Activated naive CD4-positive, alpha-beta T cell treated with Interleukin-2 at 50 U/mL for 16 hours (primary cell): Measurements from ENCODE around the gene C16orf87.
A peak's percentile ranks its signal among the peaks of the same experiment; 100 is the strongest.
"Not testable (repeated sequence)": the region's sequence is repeated elsewhere in the genome, so short reads cannot be mapped to it uniquely, and the experiment has no call there.

Experiments used
- DNase-seq: peaks from one replicate; pipeline ENCODE4 v3.0.0-alpha.2; 2020

Gene C16orf87, protein sequence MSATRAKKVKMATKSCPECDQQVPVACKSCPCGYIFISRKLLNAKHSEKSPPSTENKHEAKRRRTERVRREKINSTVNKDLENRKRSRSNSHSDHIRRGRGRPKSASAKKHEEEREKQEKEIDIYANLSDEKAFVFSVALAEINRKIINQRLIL

DNA sequence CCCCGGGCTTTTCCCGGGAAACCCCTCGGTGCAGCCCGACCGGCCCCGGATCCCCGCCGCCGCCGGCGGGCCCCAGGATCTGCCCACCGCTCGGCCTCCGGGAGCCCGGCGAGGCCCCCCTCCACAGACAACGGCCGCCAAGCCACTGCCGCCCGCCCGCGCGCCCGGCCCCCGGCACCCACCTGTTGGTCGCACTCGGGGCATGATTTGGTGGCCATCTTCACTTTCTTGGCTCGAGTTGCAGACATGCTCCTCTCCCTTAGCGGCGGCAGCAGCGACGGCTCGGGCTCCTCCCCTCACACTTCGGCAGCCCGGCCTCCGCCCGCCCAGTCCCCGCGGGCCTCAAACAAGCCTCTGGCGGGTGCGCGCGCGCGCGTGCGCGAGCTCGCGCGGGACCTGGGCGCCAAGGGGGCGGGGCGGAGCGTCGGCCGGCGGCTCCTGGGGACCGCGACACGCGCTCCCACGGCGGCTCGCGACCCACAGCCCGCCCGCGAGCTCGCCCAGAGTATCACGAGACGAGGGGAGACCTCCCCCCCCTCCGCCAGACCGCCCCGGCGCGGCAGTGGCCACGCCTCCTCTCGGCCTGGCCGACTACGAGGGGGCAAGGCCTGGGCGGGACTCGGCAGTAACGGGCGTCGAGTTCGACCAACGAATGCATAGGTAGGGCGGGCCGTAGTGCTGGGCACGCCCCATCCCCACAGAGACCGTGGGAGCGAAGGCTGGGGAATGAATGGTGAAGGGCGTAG is at the start of gene C16orf87:
Gene C16orf87, minus strand, starts transcription at position 279 of the 746 bp plus-strand sequence. Its CDS starts 31 bp downstream, at position 248.
- peak; percentile 93 for DNase-seq

DNA sequence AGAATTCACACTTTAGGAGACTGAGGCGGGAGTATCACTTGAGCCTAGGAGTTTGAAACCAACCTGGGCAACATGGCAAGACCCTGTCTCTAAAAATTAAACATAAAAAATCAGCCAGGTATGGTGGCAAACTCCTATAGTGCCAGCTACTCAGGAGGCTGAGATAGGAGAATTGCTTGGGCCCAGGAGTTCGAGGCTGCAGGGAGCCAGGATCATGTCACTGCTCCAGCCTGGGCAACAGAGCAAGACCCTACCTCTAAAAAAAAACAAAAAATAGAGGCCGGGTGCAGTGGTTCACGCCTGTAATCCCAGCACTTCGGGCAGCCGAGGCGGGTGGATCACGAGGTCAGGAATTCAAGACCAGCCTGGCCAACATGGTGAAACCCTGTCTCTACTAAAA is 44.3 kb upstream of the C16orf87 start:
- no peak for DNase-seq

DNA sequence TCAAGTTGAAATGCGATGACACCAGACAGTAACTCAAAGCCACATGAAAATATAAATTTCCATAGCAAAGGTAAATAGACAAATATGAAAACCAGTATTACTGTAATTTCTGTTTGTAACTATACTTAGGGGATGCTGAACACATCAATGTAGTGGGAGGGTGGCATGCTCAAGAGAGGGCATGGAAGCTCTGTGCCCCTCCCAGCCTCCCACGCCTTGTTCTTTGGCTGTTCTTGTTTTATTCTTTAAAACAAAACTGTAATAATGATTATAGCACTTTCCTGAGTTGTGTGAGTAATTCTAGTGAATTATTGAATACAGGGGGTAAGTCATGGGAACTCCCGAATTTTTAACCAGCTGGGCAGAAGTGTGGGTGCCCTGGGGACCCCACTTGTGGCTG is 42.2 kb upstream of the C16orf87 start:
- no peak for DNase-seq

DNA sequence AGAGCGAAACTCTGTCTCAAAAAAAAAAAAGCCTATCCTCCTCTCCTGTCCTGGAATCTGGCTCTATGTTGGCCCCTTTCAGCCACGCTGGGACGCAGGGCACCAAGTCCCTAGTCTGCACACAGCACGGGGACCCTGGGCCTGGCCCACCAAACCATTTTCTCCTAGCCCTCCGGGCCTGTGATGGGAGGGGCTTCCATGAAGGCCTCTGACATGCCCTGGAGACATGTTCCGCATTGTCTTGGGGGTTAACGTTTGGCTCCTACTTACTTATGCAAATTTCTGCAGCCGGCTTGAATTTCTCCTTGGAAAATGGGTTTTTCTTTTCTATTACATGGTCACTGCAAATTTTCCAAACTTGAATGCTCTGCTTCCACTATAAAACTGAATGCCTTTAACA is 40.6 kb upstream of the C16orf87 start:
- no peak for DNase-seq

DNA sequence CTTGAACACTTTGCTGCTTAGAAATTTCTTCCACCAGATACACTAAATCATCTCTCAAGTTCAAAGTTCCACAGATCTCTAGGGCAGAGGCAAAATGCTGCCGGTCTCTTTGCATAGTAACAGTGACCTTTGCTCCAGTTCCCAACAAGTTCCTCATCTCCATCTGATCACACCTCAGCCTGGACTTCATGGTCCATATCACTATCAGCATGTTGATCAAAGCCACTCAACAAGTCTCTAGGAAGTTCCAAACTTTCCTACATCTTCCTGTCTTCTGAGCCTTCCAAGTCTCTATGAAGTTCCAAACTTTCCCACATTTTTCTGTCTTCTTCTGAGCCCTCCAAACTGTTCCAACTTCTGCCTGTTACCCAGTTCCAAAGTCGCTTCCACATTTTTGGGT is 37.9 kb upstream of the C16orf87 start:
- not testable (repeated sequence) for DNase-seq

DNA sequence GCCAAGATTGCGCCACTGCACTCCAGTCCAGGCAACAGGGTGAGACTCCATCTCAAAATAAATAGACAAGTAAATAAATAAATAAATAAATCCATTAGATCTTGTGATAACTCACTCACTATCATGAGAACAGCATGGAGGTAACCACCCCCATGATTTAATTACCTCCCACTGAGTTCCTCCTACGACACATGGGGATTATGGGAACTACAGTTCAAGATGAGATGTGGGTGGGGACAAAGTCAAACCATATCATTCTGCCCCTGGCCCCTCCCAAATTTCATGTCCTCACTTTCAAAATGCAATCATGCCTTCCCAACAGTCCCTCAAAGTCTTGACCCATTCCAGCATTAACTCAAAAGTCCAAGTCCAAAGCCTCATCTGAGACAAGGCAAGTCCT is 36.5 kb upstream of the C16orf87 start:
- DNase-seq, result not testable (repeated sequence)

DNA sequence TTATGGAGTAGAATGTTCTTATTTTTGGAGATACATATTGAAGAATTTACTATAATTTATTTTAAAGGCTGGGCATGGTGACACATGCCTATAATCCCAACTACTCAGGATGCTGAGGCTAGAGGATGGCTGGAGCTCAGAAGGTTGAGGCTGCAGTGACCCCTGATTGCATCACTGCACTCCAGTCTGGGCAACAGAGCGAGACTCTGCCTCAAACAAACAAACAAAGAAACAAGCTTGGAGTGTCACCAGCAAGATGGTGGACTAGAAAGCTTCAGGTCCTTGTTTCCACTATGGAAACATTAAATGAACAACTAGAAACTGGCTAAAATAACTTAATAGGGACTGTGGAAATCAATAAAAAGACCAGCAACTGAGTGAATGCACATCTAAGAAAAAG is 35.3 kb upstream of the C16orf87 start:
- DNase-seq, result no peak

DNA sequence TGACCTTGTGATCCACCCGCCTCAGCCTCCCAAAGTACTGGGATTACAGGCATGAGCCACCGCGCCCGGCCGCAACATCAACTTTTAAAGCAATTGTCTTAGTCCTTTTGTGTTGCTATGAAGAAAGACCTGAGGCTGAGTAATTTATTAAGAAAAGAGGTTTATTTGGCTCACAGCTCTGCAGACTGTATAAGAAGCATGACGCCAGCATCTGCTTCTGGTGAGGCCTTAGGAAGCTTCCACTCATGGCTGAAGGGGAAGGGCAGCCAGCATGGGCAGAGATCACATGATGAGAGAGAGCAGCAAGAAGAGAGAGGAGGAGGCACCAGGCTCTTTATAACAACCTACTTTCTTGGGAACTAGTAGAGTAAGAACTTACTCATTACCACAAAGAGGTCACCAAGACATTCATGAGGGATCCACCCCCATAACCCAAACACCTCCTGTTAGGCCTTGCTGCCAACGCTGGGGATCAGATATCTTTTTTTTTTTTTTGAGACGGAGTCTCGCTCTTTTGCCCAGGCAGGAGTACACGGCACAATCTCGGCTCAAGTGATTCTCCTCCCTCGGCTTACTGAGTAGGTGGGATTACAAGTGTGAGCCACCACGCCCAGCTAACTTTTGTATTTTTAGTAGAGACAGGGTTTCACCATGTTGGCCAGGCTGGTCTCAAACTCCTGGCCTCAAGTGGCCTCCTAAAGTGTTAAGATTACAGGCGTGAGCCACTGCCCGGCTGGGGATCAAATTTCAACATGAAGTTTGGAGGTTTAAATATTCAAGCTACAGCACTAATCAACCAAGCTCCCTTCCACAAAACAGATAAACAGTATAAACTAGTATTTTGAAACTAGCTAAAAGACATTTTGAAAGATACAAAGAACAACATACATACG is 31.8 kb upstream of the C16orf87 start:
- DNase-seq, result no peak

DNA sequence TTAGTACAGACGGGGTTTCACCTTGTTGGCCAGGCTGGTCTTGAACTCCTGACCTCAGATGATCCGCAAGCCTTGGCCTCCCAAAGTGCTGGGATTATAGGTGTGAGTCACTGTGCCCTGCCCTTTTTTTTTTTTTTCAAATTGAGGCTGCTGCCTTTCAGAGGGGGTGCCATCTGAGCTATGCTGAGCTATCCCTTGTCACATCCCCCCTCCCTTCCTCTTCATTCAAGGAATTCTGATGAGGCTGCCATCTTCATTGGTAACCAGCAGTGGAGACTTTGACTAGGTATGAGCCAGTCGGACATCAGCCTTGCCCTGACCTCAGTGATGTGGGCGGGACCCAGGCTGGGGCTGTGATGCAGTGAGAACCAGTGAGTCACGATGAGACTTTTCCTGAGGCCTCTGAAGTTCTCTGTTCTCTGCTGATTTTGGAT is 28.8 kb upstream of the C16orf87 start:
- peak; percentile 33 for DNase-seq

DNA sequence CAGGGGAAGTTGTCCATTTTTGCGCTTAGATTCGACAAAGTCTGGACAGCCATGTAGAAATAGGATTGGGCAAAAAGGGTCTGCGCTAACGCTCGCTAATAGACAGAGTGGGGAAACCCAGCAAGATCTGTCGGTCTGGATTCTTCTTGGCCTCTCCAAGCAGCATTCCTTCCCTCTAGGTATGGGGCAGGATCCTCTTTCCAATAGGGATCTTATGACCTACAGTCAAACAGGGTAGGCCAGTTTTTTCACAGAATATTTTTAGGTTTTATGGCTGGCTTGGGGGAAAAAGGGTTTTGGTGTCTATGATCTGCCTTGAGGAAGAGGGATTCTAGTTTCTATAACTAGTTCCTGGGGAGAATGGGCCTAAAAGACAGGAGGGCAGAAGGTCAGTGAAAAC is 27.2 kb upstream of the C16orf87 start:
- DNase-seq, result no peak

DNA sequence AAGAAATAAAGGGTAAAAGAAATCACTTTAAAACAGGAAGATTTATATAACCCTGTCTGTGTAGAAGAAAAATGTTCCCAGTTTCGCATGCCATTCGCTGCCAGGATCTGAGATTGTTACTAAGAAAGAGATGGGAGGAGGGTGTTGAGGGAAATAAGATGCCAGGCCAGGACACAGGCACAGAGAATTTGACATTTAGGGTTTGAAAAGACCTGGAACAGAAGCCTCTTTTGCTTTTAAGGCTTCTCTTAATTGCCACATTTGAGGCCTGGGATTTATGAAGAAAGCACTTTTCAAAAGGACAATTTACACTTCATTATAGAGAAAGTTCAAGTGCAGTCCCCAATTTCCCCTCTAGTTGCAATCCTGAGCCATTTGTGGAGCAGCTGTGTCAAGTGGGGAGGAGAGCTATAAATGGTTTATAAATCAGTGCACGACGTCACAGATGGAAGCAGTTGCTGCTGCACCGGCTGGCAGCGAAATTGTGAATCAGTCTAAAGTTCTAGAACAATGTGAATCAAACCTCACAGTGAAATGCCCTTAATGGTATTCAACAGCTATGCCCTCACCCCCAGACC is 26.5 kb upstream of the C16orf87 start:
- no peak for DNase-seq

DNA sequence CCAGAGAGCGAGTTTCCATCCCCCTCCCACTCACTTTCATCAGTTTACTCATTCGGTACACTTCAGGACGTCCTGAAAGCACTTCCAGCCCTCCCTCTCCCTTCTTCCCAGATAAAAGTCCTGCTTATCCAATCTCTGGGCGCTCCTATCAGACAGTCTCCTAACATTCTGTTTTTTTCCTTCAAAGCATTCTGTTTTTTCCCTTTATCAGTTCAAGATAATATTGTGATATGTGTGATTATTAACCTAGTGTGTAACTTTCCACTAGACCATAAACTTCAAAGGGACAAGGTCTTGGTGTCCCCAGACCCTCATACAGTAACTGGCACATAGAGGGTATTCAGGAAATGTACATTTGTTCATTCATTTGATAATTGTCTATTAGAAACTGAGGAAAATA is 24.4 kb upstream of the C16orf87 start:
- DNase-seq, result no peak

DNA sequence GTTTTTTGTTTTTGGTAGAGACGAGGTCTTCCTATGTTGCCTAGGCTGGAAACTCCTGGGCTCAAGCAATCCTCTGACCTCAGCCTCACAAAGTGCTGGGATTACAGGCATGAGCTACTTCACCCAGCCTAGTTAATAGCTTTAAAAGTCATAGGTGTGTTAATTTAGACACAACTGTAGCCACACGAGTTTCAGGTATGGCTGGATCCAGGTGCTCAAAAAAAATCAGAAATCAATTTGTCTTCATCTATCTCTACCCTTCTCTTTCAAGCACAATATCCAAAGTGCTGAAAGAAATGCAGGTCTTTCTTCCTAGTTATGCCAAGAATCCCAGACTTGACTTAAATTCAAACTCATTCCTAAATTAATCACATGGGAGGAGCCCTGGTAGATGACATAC is 23.9 kb upstream of the C16orf87 start:
- DNase-seq, result no peak

DNA sequence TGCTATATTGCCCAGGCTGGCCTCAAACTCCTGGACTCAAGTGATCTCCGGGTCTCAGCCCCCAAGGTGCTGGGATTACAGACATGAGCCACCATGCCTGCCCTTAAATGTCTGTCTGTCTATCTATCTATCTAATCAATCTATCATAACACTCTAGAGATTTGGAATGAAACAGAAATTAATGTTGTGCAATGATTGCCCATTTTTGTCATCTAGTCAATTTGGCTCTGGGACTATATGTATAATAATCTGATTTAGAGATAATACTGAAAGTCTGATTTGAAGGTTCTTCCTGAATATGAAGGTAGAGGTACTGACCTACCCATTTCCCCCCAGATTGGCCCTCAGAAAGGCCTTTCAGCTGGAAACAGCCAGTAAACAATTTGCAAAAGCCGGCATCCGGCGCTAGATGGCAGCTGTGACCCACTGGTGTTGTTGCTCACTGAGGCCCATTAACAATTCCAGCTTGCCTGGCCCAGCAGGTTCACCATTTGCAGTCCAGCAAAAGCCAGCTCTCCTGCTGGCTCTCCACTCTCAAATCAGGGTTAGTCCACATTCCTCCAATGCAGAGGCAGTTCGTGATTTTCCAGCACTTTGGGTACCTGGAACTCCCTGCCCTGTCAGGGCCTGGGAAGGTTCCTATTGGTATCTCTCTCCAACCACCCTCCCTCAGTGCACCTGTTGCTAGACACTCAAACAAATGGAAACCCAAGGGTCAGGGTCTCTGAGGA is 22.9 kb upstream of the C16orf87 start:
- peak; percentile 68 for DNase-seq

DNA sequence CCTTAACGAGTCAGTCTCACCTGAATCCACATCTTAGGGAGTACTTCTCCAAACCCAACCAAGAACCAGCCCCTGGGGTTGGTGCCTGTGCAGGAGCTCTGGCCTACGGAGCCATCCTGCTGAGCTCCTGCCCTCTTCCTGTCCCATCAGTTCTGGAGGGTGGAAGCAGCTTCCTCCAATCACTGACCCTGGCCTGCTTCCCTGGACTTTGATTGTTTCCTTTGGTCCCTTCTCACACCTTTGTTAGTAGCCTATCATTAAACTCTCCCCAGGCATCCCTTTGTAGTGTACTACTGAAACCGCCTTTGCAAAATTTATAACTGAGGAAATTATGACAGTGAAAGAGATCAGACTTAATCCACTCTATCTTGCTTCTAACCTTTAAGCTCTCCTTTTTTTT is 21.1 kb upstream of the C16orf87 start:
- no peak for DNase-seq

DNA sequence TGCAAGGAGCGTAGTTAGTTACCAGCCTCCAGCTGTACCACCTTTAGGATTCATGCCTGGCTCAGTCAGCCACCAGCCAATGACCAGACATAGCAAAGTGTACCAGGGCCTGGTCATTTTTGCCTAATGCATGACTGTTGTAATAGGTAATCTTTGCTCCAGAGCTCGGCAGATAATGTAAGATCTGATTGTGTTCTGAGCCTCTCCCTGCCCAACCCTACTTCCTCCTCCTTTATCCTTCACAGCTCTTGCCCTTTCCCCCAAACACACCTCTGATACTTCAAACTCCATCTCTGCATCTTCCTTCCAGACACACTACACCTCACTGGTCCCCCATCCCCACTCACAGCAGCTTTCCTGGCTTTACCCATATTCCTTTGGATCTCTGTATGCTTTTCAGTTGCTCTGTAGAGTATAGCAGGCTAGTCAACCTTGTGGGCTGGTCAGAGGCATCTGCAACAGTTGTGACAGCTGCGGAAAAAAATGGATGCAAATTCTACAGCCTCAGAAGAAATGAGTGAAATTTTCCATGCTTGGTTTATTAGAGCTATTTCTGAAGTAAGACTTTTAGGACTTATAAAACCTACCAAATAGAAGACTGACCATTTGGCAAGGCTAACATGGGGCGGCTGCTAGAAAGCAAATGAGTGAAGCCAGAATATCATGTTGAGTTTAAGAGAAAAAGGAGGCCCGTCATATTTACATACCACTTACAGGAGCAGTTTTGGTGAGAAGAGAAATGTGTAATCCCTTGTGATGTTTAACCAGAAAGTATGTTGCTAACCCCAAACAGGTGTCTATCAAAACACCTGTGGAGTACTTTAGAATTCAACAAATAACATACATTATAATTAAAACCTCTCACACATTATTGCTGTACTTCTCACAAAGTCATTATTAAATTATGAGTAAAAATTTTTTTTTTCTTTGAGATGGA is 19.9 kb upstream of the C16orf87 start:
- no peak for DNase-seq

DNA sequence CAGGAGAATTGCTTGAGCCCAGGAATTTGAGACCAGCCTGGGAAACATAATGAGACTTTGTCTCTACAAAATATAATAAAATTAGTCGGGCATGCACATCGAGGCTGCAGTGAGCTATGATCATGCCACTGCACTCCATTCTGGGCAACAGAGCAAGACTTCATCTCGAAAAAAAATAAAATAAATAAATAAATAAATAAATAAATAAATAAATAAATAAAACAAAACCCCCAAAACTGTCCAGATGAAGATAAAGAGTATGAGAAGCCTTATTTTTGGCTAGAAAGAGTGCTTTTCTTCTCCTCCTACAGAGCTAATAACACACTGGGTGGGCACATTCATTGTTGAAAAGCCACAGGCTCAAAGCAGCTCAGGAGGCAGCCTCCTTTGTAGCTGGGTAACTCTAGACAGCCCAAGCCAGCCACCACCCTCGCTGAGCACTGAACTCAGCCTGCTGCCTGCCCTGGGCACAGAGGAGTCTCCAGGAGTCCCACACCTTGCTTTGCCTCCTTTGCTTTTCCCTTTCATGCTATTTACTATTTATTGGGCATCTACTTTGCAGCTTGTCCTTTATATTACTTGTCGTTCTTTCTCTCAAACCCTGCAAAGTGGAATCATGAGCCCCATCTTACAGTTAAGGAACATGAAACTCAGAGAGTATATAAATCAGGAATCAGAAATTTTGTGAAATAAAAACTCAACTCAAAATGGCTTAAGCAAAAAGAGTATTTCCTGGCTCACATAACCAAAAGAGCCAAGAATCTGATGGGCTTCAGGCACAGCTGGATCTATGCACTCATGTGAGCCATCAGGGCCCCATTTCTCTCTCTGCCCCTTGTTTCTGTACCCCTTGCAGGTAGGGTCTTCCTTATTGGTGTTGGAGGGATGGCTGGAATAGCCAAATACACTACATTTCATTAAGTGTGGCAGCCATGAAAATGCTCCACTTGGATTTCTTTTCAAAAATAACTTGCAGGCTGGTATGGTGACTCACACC is 18.1 kb upstream of the C16orf87 start:
- DNase-seq, result no peak

DNA sequence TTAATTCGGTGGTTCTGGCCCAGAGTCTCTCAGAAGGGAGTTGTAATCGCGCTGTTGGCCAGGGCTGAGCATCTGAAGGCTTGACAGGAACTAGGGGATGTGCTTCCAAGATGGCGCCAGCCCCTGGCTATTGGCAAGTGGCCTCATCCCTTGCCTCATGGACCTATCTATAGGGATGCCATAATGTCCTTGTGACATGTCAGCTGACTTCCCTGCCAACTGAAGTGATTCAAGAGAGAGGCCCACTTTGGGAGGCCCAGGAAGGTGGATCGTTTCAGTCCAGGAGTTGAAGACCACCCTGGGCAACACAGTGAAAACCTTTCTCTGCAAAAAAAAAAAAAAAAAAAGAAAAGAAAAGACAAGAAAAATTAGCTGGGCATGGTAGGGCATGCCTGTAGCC is 15.0 kb upstream of the C16orf87 start:
- no peak for DNase-seq

DNA sequence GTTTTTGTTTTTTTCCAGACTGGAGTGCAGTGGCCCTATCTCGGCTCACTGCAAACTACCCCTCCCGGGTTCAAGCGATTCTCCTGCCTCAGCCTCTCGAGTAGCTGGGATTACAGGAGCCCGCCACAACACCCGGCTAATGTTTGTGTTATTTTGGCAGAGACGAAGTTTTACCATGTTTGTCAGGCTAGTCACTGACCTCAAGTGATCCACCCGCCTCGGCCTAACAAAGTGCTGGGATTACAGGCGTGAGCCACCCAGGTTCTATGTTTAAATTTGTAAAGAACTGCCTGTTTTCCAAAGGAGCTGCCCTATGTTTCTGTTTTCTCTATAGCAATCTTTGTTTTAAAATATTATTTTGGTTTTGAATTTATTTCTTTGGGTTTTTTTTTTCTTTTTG is 13.8 kb upstream of the C16orf87 start:
- DNase-seq, result no peak
